ENCODE results near the gene SSBP4.
"Not testable (repeated sequence)": the region's sequence is repeated elsewhere in the genome, so short reads cannot be mapped to it uniquely, and the experiment has no call there.

SSBP4 gene

GRCh38 chr19:18419195-18419698 lies at the start of gene SSBP4:
Gene SSBP4 (plus strand): TSS chr19:18419398. CDS start chr19:18419649, 251 bp downstream.
- DNase-seq = peak; percentile 82

- no peak for DNase-seq
These were observed 45.7 kb upstream of the SSBP4 start for GRCh38 chr19:18373407-18373891.

GRCh38 chr19:18373892-18374629 lies 45.1 kb upstream of the SSBP4 start:
- DNase-seq = peak; percentile 67

GRCh38 chr19:18377026-18377425 lies 42.2 kb upstream of the SSBP4 start:
- no peak for DNase-seq

GRCh38 chr19:18379803-18380747 lies 39.1 kb upstream of the SSBP4 start:
- DNase-seq = no peak

GRCh38 chr19:18380843-18381242 lies 38.4 kb upstream of the SSBP4 start:
- no peak for DNase-seq

- DNase-seq = not testable (repeated sequence)
These were observed 35.6 kb upstream of the SSBP4 start for GRCh38 chr19:18383622-18384021.

GRCh38 chr19:18384775-18385174 lies 34.4 kb upstream of the SSBP4 start:
- DNase-seq = no peak

GRCh38 chr19:18385359-18385674 lies 33.9 kb upstream of the SSBP4 start:
- no peak for DNase-seq

- no peak for DNase-seq
These were observed 33.3 kb upstream of the SSBP4 start, which contains the start of gene GDF15 for GRCh38 chr19:18385675-18386542. Gene GDF15 (plus strand): TSS chr19:18386158. CDS start chr19:18386190, 32 bp downstream.

GRCh38 chr19:18386543-18387271 lies 32.5 kb upstream of the SSBP4 start:
- no peak for DNase-seq

- DNase-seq = peak; percentile 85
These were observed 30.9 kb upstream of the SSBP4 start for GRCh38 chr19:18388100-18388959.

- DNase-seq = no peak
These were observed 30.1 kb upstream of the SSBP4 start for GRCh38 chr19:18388960-18389725.

- DNase-seq = no peak
These were observed 29.5 kb upstream of the SSBP4 start for GRCh38 chr19:18389726-18390064.

GRCh38 chr19:18390065-18390907 lies 28.9 kb upstream of the SSBP4 start:
- DNase-seq = no peak

GRCh38 chr19:18391509-18392075 lies 27.6 kb upstream of the SSBP4 start:
- DNase-seq = no peak

- peak; percentile 23 for DNase-seq
These were observed 26.8 kb upstream of the SSBP4 start for GRCh38 chr19:18392417-18392816.

GRCh38 chr19:18392926-18393325 lies 26.3 kb upstream of the SSBP4 start:
- DNase-seq = no peak

GRCh38 chr19:18393836-18394235 lies 25.4 kb upstream of the SSBP4 start:
- no peak for DNase-seq
